Putamen (tissue), 1 donor: Measurements from ENCODE around the gene BMPR1A.

ENCODE experiments used
- DNase-seq: peaks from one replicate; pipeline ENCODE4 v3.0.0-alpha.2; 2016; ENCODE audit warnings: low spot score

The BMPR1A gene

GRCh38 chr10:86803156-86803555, 46.7 kb downstream of the BMPR1A start:
- no peak for DNase-seq

GRCh38 chr10:86804805-86805204, 48.4 kb downstream of the BMPR1A start:
- no peak for DNase-seq

- no peak for DNase-seq
These were observed 56.7 kb downstream of the BMPR1A start for GRCh38 chr10:86813101-86813500.

- no peak for DNase-seq
These were observed 57.6 kb downstream of the BMPR1A start for GRCh38 chr10:86813982-86814381.

GRCh38 chr10:86815035-86815617, 58.7 kb downstream of the BMPR1A start:
- no peak for DNase-seq

- DNase-seq = no peak
These were observed 59.2 kb downstream of the BMPR1A start for GRCh38 chr10:86815640-86816039.

GRCh38 chr10:86817246-86817645, 60.8 kb downstream of the BMPR1A start:
- DNase-seq = no peak

- no peak for DNase-seq
These were observed 63.1 kb downstream of the BMPR1A start for GRCh38 chr10:86819567-86819966.

GRCh38 chr10:86820509-86820908, 64.1 kb downstream of the BMPR1A start:
- no peak for DNase-seq

- no peak for DNase-seq
These were observed 65.1 kb downstream of the BMPR1A start for GRCh38 chr10:86821388-86821999.

- no peak for DNase-seq
These were observed 67.1 kb downstream of the BMPR1A start for GRCh38 chr10:86823565-86823964.

- no peak for DNase-seq
These were observed 67.7 kb downstream of the BMPR1A start for GRCh38 chr10:86824151-86824550.

- DNase-seq = no peak
These were observed 68.9 kb downstream of the BMPR1A start for GRCh38 chr10:86825366-86825765.

GRCh38 chr10:86827639-86828038, 71.2 kb downstream of the BMPR1A start:
- DNase-seq = no peak

GRCh38 chr10:86828145-86828544, 71.7 kb downstream of the BMPR1A start:
- DNase-seq = no peak

- no peak for DNase-seq
These were observed 73.1 kb downstream of the BMPR1A start for GRCh38 chr10:86829472-86829871.

GRCh38 chr10:86830043-86830591, 73.7 kb downstream of the BMPR1A start:
- no peak for DNase-seq

GRCh38 chr10:86833969-86834368, 77.5 kb downstream of the BMPR1A start:
- DNase-seq = no peak

- no peak for DNase-seq
These were observed 79.6 kb downstream of the BMPR1A start for GRCh38 chr10:86836044-86836443.

- no peak for DNase-seq
These were observed 81.2 kb downstream of the BMPR1A start for GRCh38 chr10:86837663-86838062.

- no peak for DNase-seq
These were observed 84.1 kb downstream of the BMPR1A start for GRCh38 chr10:86840498-86840897.

- DNase-seq = no peak
These were observed 89.7 kb downstream of the BMPR1A start for GRCh38 chr10:86846088-86846487.

- no peak for DNase-seq
These were observed 92.3 kb downstream of the BMPR1A start for GRCh38 chr10:86848747-86849146.
